GM12874 (cell line): ENCODE results near the gene TMEM106A.
"Not testable (repeated sequence)": the region's sequence is repeated elsewhere in the genome, so short reads cannot be mapped to it uniquely, and the experiment has no call there.

Source experiments
- TF ChIP-seq, protein P1 (sequence below): IDR thresholded peaks from 2 replicates; pipeline ENCODE4 v1.5.1; 2011; ENCODE audit warnings: low read depth, mild to moderate bottlenecking, control low read depth, low read length, moderate library complexity; ENCODE audit not compliant: insufficient read depth

TMEM106A gene

GRCh38 chr17:43219746-43220380 lies 8.2 kb downstream of the TMEM106A start:
- TF ChIP-seq, protein P1, sequence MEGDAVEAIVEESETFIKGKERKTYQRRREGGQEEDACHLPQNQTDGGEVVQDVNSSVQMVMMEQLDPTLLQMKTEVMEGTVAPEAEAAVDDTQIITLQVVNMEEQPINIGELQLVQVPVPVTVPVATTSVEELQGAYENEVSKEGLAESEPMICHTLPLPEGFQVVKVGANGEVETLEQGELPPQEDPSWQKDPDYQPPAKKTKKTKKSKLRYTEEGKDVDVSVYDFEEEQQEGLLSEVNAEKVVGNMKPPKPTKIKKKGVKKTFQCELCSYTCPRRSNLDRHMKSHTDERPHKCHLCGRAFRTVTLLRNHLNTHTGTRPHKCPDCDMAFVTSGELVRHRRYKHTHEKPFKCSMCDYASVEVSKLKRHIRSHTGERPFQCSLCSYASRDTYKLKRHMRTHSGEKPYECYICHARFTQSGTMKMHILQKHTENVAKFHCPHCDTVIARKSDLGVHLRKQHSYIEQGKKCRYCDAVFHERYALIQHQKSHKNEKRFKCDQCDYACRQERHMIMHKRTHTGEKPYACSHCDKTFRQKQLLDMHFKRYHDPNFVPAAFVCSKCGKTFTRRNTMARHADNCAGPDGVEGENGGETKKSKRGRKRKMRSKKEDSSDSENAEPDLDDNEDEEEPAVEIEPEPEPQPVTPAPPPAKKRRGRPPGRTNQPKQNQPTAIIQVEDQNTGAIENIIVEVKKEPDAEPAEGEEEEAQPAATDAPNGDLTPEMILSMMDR: no peak

DNA sequence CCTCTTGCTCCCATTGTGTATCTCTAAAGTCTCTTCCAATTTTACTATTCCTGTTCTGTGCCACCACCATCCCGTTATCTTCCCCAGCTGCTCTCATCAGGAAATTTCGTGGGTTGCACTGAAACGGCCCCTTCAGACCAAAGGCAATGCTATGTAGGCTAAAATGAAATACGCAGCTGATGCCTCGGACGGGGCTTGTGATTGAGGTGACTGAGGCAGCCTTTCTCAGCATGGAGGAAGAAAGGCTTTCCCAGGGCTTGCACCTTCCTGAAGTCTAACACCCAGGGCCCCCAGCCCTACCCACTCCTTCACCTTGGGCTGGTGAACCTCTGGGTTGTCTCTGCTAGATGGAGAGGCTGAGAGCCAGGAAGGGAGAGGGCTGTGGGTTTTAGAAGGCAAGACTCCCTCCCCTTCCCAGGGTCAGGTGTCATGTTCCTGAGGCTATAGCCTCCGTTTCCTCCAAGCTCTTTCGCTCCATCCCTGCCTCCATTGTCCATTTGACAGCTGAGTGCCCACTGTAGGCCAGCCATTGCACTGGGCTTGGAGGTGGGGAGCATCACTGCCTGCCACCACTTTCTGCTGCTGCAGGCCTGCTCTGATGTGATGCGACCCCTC lies 8.9 kb downstream of the TMEM106A start:
- TF ChIP-seq, protein P1: no peak

GRCh38 chr17:43224146-43224705 lies 12.6 kb downstream of the TMEM106A start:
- TF ChIP-seq, protein P1: no peak

DNA sequence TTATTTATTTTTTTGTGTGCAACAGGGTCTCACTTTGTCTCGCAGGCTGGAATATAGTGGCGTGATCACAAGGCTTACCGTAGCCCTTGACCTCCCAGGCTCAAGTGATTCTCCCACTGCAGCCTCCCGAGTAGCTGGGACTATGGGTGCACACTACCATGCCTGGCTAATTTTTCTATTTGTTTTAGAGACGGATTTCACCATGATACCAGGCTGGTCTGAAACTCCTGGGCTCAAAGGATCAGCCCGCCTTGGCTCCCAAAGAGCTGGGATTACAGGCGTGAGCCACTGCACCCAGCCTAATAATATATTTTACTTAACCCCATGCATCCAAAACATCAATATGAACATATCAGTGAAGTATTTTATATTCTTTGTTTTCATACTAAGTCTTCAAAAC lies 14.7 kb downstream of the TMEM106A start:
- TF ChIP-seq, protein P1: no peak

DNA sequence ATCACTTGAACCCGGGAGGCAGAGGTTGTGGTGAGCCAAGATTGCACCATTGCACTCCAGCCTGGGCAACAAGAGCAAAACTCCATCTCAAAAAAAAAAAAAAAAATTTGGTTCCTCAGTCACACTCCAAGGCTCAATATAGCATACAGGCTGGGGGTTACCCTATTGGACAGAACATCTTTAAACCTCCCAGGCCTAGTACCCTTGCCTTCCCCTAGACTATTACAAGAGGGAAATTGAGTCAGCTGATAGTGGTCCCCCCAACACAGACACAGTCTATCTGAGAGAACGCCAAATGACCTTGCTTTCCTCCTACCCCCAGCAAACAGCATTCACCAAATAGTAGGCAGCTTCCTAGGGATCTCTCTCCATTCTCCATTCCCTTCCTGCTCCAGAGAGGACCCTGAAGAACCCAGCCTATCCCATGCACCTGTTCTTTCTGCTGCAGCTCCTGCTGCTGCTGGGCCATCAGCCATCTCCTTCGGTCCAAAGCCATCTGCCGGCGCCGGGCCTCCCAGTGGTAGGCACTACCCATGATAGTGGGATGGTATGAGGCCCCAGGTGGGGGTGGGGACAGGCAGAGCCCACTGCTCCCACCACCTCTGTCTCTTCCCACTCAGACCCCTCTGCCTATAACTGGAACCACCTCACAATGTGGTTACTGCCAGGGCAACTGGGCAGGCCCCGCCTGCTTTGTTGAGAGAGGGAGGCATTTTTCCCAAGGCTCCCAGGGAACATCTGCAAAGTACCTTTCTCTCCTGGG lies 16.5 kb downstream of the TMEM106A start, which contains the start of gene CCDC200:
CCDC200 (minus strand) TSS at position 604 of the 763 bp plus-strand sequence; CDS start at position 535, 69 bp downstream.
- TF ChIP-seq, protein P1: not testable (repeated sequence)

- TF ChIP-seq, protein P1: not testable (repeated sequence)
Measured at GRCh38 chr17:43233877-43234276, 22.2 kb downstream of the TMEM106A start, which contains the start of gene RNU2-1. TSS of gene RNU2-1 (minus strand) at chr17:43233977.
